Measurements from ENCODE around the gene PACS2.

DNA sequence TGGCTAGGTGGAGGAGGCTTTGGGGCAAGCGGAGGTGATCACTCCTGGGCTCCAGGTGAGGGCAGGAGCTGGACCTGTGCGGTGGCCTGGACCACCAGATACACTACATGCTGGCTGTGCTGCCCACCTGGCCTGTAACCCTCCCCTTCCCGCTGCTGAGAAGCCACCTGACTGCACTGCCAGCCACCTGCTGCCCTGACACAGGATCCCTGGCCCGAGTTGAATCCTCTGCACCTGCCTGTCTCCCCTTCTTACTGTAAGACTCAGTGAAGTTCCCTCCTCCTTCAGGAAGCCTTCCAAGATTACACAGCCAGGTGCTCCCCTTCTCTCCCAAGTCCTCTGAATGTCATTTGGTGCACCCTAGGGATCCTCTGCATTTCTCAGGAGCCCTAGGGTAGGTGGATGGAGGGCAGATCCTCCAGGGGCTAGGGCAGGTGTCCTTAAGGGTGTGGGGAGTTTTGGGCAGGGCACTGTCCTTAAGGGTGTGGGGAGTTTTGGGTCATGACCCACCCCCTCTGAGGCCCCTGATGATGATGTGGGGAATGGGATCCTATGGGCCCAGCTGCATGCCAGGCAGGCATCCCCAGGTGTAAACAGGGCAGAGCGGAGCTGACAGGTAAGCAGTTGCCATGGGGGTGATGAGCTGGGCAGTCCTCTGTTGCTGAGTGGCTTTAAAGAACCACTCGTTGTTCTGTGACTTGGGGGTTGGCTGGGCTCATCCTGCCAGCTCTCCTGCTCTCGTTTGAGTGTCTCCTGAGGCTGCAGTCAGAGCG, 98.4 kb downstream of the PACS2 start:
- TF ChIP-seq, protein P1, sequence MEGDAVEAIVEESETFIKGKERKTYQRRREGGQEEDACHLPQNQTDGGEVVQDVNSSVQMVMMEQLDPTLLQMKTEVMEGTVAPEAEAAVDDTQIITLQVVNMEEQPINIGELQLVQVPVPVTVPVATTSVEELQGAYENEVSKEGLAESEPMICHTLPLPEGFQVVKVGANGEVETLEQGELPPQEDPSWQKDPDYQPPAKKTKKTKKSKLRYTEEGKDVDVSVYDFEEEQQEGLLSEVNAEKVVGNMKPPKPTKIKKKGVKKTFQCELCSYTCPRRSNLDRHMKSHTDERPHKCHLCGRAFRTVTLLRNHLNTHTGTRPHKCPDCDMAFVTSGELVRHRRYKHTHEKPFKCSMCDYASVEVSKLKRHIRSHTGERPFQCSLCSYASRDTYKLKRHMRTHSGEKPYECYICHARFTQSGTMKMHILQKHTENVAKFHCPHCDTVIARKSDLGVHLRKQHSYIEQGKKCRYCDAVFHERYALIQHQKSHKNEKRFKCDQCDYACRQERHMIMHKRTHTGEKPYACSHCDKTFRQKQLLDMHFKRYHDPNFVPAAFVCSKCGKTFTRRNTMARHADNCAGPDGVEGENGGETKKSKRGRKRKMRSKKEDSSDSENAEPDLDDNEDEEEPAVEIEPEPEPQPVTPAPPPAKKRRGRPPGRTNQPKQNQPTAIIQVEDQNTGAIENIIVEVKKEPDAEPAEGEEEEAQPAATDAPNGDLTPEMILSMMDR (conservative IDR thresholded peaks at IDR 0.05) = no peak
- TF ChIP-seq EZH2 (IDR thresholded peaks at IDR 0.05; ENCODE audit: low read depth) = no peak

Measured in PC-9 (cell line).